MCF 10A (cell line): Measurements from ENCODE around the gene GRN. TPM values are rescaled to one million over a fixed set of nuclear protein-coding genes. Genes with fewer than 3 reads are reported as not detected.

Source experiments
- BruUV-seq: library from RNA; stranded (reverse); fragments of 400-500 nt; replicated peaks from 2 replicates; lab custom pipeline; 2021; lab: Mats Ljungman, UMichigan
- CTCF ChIA-PET: fragments of 300-600 bp; sonication (Branson Sonifier 250); formaldehyde crosslinking; extraction: SDS; loops from one replicate; lab custom pipeline; 2021; ENCODE audit warnings: antibody characterized with exemption, inconsistent platforms; lab: Yijun Ruan, JAX
- POLR2A ChIA-PET: fragments of 300-600, 350-650 bp; sonication (Branson Sonifier 250); formaldehyde crosslinking; extraction: SDS; loops from one replicate; lab custom pipeline; 2020; ENCODE audit warnings: antibody characterized with exemption, inconsistent platforms; lab: Yijun Ruan, JAX
- DNase-seq: peaks from one replicate; pipeline ENCODE4 v3.0.0-alpha.2; 2018; ENCODE audit not compliant: unreplicated experiment
- H3K27ac Mint-ChIP-seq: one replicate; pipeline ENCODE4 v1.8.0; 2022; ENCODE audit warnings: mild to moderate bottlenecking, low read depth, mixed read lengths; ENCODE audit not compliant: unreplicated experiment
- H3K27me3 Mint-ChIP-seq: one replicate; pipeline ENCODE4 v1.8.0; 2022; ENCODE audit warnings: mixed read lengths; ENCODE audit not compliant: insufficient read depth, unreplicated experiment
- H3K36me3 Mint-ChIP-seq: one replicate; pipeline ENCODE4 v1.8.0; 2022; ENCODE audit warnings: mild to moderate bottlenecking, moderate library complexity, mixed read lengths; ENCODE audit not compliant: insufficient read depth, unreplicated experiment
- H3K4me1 Mint-ChIP-seq: one replicate; pipeline ENCODE4 v1.8.0; 2022; ENCODE audit warnings: mixed read lengths; ENCODE audit not compliant: insufficient read depth, unreplicated experiment
- H3K4me3 Mint-ChIP-seq: one replicate; pipeline ENCODE4 v1.8.0; 2022; ENCODE audit warnings: mild to moderate bottlenecking, moderate library complexity, mixed read lengths; ENCODE audit not compliant: unreplicated experiment
- H3K9me3 Mint-ChIP-seq: one replicate; pipeline ENCODE4 v1.8.0; 2022; ENCODE audit warnings: mixed read lengths; ENCODE audit not compliant: unreplicated experiment
- CTCF ChIP-seq: fragments of 200-600 bp; IDR thresholded peaks from one replicate; pipeline ENCODE4 v1.8.0; 2022; ENCODE audit warnings: antibody characterized with exemption, mild to moderate bottlenecking; ENCODE audit not compliant: unreplicated experiment
- intact Hi-C: fragments of 100-400 bp; cut with micrococcal nuclease; formaldehyde crosslinking; loops from 2 replicates; pipeline ENCODE4 v1.14.1; 2022
- total RNA-seq: library from RNA; stranded (reverse); gene quantifications from 2 replicates; pipeline ENCODE4 v1.2.3, GENCODE V29; 2022

GRN gene
- total RNA-seq, 1 experiment from 2014 or later: 143 TPM

- CTCF ChIA-PET: interaction anchor here (0.7 to 1.9 kb wide), 7 partner anchors 9 to 206 kb away, joined by 4 to 14 read pairs (median 6); partner anchors contain the start of gene FAM171A2
- Mint-ChIP-seq H3K27me3 (no peaks in the 10 kb centered on the region), H3K4me1 (no peaks in the 10 kb centered on the region), H3K27ac (no peak overlapping the region), H3K9me3 (no peaks in the 10 kb centered on the region), H3K4me3 (no peak overlapping the region), H3K36me3 (peaks cover 20% of the 10 kb centered on the region)
- POLR2A ChIA-PET: interaction anchor here (0.7 kb wide), 1 partner anchor 172 kb away, joined by 3 read pairs; no protein-coding TSS in a partner anchor
- TF ChIP-seq CTCF: no peak
- intact Hi-C loops: no loop called here
- BruUV-seq: no TSS peak
- DNase-seq: no peak
Observed at GRCh38 chr17:44351464-44351863, 6.4 kb downstream of the GRN start.

GRCh38 chr17:44351961-44352827, 7.1 kb downstream of the GRN start:
- Mint-ChIP-seq H3K27me3 (no peaks in the 10 kb centered on the region), H3K9me3 (no peaks in the 10 kb centered on the region), H3K4me3 (no peak overlapping the region), H3K27ac (no peak overlapping the region), H3K36me3 (peaks cover 20% of the 10 kb centered on the region), H3K4me1 (no peaks in the 10 kb centered on the region)
- intact Hi-C loops: no loop called here
- POLR2A ChIA-PET: interaction anchor here (0.7 to 0.8 kb wide), 2 partner anchors 131 to 171 kb away, joined by 3 read pairs; no protein-coding TSS in a partner anchor
- BruUV-seq: TSS peak; percentile 67
- CTCF ChIA-PET: interaction anchor here (0.5 to 1.7 kb wide), 2 partner anchors 10 to 12 kb away, joined by 4 to 8 read pairs; partner anchors contain the start of gene FAM171A2
- DNase-seq: no peak
- TF ChIP-seq CTCF: no peak

GRCh38 chr17:44352828-44353671, 7.9 kb downstream of the GRN start:
- H3K36me3 Mint-ChIP-seq: peaks cover 20% of the 10 kb centered on the region
- DNase-seq: no peak

More at GRCh38 chr17:44352828-44353671, 7.9 kb downstream of the GRN start:
- CTCF ChIA-PET: interaction anchor here (0.5 to 1.7 kb wide), 6 partner anchors 10 to 1479 kb away, joined by 3 to 8 read pairs (median 4); partner anchors contain the start of gene FAM171A2
- Mint-ChIP-seq H3K27me3 (no peaks in the 10 kb centered on the region), H3K4me1 (no peaks in the 10 kb centered on the region), H3K27ac (no peak overlapping the region), H3K9me3 (no peaks in the 10 kb centered on the region), H3K4me3 (no peak overlapping the region)
- TF ChIP-seq CTCF: no peak
- intact Hi-C loops: no loop called here
- no TSS peak for BruUV-seq
- POLR2A ChIA-PET: interaction anchor here (0.7 to 1.1 kb wide), 3 partner anchors 132 to 151 kb away, joined by 3 read pairs; no protein-coding TSS in a partner anchor
